GM18505 (cell line): ENCODE measurements around the gene SNX3.
"Not testable (repeated sequence)": the region's sequence is repeated elsewhere in the genome, so short reads cannot be mapped to it uniquely, and the experiment has no call there.

Source experiments
- ATAC-seq: cut with Tn5 transposase; IDR thresholded peaks from one replicate; pipeline ENCODE4 v1.9.1; 2021; ENCODE audit not compliant: unreplicated experiment
- POLR2A ChIP-seq: IDR thresholded peaks from 4 replicates; pipeline ENCODE4 v1.6.1; 2011; ENCODE audit warnings: borderline replicate concordance; ENCODE audit not compliant: insufficient read depth, insufficient read length; ENCODE audit errors: extremely low read depth

The SNX3 gene

DNA sequence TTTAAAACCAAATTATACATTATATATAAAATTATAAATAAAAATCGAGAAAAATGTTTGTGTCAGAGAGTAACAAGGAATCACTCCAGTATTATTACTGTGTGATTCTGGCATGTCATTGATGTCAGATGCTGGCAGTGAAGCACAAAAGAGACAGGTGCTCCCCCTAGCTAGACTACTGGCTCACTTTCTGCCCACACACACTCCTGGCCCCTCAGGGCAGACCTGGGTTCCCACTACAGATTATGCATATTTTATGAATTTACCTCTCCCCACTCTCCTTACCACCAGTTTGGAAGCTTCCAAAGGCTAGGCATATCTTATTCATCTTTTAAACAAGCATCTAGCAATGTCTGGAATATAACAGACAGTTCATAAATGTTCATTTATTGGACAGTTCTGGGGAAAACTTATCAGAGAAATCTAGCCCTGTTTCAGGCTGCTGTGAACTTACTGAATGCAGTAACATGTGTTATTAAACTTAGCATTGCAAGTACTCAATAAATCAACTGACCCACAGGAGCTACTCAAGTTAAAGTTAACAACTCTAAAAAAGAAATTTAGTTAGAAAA, 12.8 kb downstream of the SNX3 start:
- ATAC-seq = no peak
- no peak for TF ChIP-seq POLR2A

DNA sequence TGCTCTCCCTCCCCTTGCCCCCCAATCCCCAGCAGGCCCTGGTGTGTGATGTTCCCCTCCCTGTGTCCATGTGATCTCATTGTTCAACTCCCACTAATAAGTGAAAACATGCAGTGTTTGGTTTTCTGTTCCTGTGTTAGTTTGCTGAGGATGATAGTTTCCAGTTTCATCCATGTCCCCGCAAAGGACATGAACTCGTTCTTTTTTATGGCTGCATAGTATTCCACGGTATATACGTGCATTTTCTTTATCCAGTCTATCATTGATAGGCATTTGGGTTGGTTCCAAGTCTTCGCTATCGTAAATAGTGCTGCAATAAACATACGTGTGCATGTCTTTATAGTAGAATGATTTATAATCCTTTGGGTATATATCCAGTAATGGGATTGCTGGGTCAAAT, 15.7 kb downstream of the SNX3 start:
- not testable (repeated sequence) for ATAC-seq

DNA sequence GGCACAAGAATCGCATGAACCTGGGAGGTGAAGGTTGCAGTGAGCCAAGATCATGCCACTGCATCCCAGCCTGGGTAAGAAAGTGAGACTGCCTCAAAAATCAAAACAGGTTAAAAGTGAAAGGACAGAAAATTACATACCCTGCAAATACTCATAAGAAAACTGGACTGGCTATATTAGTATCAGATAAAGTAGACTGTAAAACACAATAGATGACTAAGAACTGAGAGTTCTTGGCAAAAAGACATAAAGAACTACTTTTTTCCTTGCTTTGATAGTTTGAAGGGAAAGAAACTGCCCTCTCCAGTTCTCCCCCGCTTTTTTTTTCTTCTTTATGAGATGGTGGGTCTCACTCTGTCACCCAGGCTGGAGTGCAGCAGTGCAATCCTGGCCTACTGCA, 17.0 kb downstream of the SNX3 start:
- no peak for ATAC-seq
- no peak for TF ChIP-seq POLR2A

DNA sequence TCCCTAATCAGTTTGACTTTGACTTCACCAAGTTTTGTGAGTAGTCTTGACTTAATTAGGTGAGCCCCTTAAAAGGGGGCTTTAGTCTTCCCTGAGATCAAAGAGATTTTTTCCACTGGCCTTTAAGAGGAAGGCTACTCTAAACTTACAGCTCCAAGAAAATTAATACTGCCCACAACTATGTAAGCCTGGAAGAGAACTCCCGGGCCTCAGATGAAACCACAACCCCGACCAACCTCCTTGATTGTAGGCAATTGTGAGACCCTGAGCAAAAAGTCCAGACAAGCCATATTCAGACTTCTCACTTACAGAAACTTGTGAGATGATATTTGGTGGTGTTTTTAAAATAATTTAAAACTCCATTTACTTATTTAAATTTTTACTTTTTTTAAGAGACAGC, 18.1 kb downstream of the SNX3 start:
- no peak for ATAC-seq

GRCh38 chr6:108242259-108242658, 18.6 kb downstream of the SNX3 start:
- no peak for ATAC-seq
- no peak for TF ChIP-seq POLR2A

More for the DNA sequence above, 18.1 kb downstream of the SNX3 start:
- no peak for TF ChIP-seq POLR2A

- ATAC-seq = no peak
- TF ChIP-seq POLR2A = no peak
Measured at GRCh38 chr6:108238322-108238721, 22.5 kb downstream of the SNX3 start.

- ATAC-seq = no peak
- TF ChIP-seq POLR2A = no peak
Measured at GRCh38 chr6:108236791-108237190, 24.0 kb downstream of the SNX3 start.

- no peak for TF ChIP-seq POLR2A
- no peak for ATAC-seq
Measured at GRCh38 chr6:108235127-108235526, 25.7 kb downstream of the SNX3 start.

- no peak for TF ChIP-seq POLR2A
- ATAC-seq = no peak
Measured at GRCh38 chr6:108228416-108228815, 32.4 kb downstream of the SNX3 start.

- ATAC-seq = no peak
- TF ChIP-seq POLR2A = no peak
Measured at GRCh38 chr6:108227290-108227689, 33.5 kb downstream of the SNX3 start.

DNA sequence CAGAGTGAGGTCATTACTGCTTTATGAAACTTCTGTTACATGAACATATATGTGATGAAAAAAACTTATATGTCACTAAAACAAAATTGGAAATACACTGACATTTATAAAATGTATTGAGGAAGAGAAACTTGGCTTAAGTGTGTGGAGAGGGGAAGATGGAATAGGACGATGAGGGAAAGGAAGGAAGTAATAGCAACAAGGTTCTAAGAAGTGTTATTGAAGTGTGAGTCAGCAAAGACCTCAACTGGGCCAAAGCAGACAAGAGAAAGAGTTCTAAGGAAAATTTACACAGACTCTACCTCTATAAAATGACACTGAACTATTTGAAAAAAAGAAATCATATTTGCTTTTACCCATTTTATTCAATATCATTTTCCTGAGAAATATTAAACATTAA, 38.3 kb downstream of the SNX3 start:
- ATAC-seq = no peak
- no peak for TF ChIP-seq POLR2A

DNA sequence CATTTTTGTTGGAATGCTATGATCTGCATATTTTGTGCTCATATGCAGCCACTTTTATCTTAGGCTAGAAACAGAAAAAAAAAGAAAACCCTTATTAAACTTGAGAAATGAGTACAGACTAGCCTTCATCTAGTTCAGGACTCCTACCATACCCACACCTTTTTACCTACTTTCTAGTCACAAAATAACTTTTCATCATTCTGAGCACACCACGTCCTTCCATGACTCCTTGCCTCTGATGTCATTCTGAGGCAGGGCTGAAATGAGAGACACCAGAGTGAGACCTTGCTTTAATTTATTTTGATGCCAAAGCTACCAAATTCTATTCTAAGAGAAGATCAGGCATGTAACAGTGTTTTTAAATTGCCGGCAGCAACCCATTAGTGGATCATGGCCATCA, 38.8 kb downstream of the SNX3 start:
- TF ChIP-seq POLR2A = no peak
- ATAC-seq = no peak

- TF ChIP-seq POLR2A = no peak
- no peak for ATAC-seq
Measured at GRCh38 chr6:108211671-108212070, 49.2 kb downstream of the SNX3 start.

- no peak for ATAC-seq
- TF ChIP-seq POLR2A = no peak
Measured at GRCh38 chr6:108210556-108210955, 50.3 kb downstream of the SNX3 start.

DNA sequence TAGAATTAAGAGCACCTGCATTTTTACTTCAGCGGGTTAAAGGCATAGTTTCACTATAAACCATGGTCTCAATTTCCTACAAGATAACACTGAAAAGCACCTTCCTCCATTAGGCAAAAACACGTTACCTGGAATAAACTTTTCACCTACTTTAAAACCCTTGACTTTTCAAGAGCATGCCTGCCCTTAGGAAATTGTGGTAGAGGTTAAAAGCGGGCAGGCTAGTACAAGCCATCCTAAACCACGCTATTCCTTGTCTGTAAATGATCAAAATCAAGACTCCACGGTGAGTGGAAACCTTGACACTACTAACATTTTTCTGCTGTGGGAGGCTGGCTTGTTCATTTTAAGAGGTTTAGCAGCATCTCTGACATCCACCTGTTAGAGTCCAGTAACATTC, 51.1 kb downstream of the SNX3 start:
- no peak for ATAC-seq
- TF ChIP-seq POLR2A = no peak

- no peak for TF ChIP-seq POLR2A
- ATAC-seq = no peak
Measured at GRCh38 chr6:108207013-108207412, 53.8 kb downstream of the SNX3 start.
